ENCODE measurements around the gene MOV10. TPM values are rescaled to one million over a fixed set of nuclear protein-coding genes. Genes with fewer than 3 reads are reported as not detected.

The MOV10 gene
- total RNA-seq, 1 experiment from 2014 or later = 56.7 TPM

GRCh38 chr1:112698366-112699310 lies 24.2 kb downstream of the MOV10 start:
- no peak for DNase-seq (ENCODE audit: low read depth)

- no peak for DNase-seq (ENCODE audit: low read depth)
Measured at GRCh38 chr1:112699425-112700144, 25.1 kb downstream of the MOV10 start.

DNA sequence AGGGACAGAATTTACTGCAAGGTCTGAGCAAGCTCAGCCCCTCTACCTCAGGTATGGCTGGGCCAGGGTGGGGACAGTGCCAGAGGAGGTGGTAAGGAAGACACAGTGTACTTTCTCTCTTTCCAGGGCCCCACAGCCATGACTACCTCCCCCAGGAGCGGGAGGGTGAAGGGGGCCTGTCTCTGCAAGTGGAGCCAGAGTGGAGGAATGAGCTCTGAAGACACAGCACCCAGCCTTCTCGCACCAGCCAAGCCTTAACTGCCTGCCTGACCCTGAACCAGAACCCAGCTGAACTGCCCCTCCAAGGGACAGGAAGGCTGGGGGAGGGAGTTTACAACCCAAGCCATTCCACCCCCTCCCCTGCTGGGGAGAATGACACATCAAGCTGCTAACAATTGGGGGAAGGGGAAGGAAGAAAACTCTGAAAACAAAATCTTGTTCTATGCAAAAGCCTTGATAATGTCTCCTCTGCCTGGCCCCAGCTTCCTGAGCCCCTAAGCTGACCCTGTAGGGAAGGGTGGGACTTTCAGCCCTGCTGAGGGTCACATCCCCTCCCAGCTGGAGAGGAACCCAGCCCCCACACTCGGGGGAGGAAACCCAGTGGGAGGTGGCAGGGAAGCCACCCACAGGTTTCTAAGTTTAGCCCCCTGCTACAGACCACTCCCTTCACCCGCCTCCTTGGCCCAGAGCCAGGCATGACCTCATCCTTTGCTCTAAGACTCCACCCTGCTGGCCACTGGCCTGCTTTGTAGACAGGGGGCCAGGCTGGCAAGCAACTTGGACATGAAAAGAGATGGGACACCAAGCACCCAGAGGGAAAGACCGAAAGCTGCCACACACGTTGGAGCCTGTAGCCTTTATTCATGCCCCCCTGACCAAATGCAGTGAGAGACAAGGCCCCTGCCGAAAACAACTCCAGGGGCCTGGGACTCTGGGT lies 26.1 kb downstream of the MOV10 start:
- peak; percentile 93 for DNase-seq (ENCODE audit: low read depth)

DNA sequence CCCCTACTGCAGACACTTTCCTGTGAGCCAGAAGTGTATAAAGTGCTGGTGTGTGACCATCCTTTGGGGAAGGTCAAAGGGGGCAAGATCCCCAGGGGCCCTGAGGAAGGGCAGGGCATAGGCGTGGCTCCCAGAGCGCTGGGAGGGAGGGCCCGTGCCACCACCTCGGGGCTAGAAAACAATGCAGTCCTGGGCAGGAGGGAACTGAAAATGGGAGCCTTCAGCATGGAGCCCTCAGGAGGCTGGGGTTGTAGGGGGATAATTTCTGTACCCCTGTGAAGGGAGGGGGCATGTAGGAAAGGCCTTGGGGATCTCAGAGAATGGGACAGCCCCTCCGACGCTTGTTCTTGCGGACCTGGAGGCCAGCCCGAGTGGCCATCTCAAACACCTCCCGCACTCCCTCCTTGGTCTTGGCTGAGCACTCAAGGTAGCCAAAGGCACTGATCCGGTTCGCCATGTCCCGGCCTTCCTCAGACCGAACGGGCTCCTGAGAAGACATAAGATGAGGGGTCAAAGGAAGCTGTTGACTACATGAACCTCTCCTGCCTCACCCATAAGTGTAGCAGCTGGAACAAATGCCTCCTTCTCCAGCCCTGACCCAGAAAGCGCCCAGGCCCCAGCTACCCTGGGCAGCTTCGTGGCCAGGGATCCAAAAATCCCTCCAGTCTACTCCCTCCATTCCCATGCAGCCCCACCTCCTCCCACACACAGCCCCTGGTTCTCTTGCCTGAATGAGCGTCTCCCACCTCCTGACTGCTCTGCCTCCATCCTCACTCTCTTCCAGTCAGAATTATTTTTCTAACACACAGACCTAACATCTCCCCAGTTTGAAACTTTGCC lies 27.0 kb downstream of the MOV10 start:
- no peak for DNase-seq (ENCODE audit: low read depth)

DNA sequence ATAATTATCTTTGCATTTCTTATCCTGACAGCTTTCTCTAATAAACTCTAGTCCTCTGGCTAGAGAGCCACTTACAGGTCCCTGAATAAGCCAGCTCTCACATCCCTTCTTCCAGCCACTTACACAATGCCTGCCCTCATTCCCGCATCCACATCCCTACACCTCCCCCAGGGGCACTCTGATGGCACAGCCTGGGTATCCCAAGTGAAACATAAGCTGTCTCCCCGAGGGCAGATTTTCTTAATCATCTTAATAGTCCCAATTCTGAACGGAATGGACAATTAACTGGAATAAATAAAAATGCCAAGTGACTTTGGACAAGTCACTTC lies 27.6 kb downstream of the MOV10 start:
- no peak for DNase-seq (ENCODE audit: low read depth)

DNA sequence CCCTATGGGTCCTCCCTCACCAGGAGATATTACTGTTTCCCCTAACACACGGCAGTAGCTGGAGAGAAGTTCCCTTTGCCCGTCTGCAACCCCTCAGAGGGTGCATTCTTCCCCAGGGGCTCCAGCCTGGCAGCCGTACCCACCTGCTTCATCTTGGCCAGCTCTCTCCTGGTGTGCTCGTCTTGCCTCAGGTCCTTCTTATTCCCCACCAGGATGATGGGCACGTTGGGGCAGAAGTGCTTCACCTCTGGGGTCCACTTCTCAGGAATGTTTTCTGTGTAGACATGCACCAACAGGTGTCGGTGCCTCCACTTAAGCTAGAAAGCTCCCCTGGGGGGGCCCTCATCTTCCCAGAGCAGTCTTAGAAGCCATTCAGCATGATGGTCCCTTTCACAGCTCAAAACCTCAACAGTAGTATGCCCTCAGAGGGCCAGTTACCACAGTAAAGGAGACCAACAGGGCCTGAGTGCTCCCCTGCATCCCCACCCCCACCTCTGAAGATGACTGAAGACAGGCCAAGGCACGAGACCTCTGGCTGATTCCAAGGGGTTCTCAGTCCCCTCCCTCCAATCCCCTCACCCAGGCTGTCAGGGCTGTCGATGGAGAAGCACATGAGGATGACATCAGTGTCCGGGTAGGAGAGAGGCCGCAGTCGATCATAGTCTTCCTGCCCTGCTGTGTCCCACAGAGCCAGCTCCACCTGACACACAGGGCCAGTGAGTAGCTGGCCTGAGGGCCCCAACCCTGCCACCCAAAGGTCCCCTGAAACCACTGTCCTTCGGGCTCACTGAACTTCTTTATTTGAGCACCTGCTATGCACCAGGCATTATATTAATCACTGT lies 28.2 kb downstream of the MOV10 start:
- no peak for DNase-seq (ENCODE audit: low read depth)

DNA sequence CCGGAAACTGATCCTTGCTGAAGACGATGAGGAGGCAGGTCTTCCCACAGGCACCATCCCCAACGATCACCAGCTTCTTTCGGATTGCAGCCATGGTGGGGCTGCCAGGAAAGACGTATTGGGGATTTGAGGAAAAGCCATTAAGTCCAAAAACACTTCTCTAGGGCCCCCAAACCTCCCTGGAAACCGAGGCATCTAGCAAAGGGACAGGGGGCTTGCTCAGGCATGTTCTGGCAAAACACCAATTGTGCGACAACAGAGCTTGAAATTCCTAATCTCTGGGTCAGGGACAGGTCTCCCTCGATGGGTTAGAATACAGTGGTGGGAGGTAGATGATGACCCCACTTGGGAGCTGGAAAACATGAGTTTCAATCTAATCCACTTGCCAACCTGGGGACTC lies 29.2 kb downstream of the MOV10 start:
- no peak for DNase-seq (ENCODE audit: low read depth)

DNA sequence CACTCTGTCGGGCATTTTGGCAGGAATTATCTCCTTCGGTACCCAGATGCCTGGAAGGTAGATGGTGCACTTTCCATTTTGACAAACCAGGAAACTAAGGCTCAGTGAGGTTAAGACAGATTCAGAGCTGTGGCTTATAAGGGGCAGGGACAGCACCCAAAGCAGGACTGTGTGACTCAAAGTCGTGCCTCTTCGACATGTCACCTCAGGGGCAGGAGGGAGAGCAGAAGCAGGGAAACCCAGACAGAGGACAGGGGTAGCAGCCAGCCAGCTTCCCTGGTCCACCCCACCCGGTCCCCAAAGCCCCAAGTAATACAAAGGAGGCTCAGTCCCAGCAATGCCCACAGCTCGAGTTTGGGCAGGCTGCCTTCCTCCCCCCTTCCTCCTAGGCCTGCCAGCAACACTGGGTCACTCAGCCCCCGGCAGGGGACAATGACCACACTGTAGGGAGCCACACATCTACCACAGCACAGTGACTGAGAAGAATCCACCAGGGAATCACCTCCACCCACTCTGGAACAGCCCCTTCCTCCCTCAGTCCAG lies 30.0 kb downstream of the MOV10 start:
- no peak for DNase-seq (ENCODE audit: low read depth)

GRCh38 chr1:112704934-112705627 lies 30.6 kb downstream of the MOV10 start:
- peak; percentile 99 for DNase-seq (ENCODE audit: low read depth)

DNA sequence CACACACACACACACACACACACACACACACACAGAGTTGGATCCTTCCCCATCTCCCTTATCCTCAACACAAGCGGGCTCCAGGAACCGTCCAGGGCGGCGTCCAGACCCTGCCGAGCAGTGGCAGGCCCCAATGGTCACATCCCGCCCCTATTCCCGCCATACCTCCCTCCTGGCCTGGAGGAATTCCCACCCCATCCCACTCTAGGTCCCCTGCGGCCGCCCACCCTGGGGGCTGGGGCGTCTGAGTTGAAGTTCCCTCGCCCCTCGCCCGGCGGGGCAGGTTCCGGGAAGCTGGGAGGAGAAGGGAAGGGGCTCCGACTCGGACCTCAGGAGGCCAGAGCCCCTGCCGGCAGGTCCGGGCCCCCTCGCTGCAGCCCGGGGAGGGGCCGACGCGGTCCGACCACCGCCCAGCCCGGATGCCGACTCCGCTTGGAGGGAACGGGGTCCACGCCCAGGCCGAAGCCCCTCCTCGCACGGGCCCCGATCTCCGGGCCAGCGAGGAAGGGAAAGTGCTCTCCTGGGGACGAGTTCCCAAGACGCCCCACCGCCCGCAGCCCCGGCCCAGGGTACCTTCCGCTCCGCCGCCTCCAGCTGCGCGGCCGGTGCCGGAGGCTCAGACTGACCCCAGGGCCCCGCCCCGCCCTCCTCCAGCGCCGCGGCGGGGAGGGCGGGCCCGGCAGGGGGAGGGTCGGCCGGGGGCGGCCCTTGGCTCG lies 32.2 kb downstream of the MOV10 start, which contains the start of gene RHOC:
TSS of gene RHOC (minus strand) at position 623 of the 716 bp plus-strand sequence. CDS start 3,328 bp downstream, outside the sequence.
- peak; percentile 75 for DNase-seq (ENCODE audit: low read depth)

DNA sequence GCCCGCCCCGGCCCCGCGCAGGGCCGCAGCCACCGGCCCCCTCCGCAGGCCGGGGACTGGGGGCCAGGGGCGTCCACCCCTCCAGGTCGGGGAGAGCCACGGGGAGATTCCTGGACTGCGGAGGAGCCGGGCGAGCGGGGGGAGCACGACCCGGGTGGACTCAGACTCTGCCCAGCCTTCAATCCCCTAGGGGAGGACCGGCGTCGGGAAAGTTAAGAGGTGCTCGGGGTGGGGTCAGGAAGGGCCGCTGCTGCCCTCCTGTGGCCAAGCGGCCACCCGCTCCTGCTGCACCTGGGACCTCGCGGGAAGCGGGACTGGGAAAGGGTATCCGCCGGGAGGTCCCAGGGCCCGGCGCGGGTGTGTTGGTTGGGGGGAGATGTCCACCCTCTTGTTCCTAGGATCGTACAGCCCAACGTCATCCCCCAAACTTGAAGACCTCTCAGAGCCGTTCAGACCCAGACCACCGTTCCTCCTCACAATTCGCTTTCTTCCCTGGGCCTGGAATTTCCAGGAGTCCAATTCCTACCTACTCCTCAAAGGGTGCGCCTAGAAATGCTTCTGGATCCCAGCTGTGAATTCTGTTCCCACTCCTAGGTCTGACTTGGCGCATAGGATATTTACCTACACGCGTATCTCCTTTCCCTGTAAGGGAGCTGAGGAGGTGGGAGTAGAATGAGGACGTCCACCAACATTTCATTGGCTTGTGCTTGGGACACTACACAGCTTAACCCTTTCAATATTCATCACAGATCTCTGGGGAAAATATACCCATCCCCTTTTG lies 33.0 kb downstream of the MOV10 start:
- peak; percentile 88 for DNase-seq (ENCODE audit: low read depth)

GRCh38 chr1:112708002-112708448 lies 33.6 kb downstream of the MOV10 start:
- no peak for DNase-seq (ENCODE audit: low read depth)

GRCh38 chr1:112708489-112708888 lies 34.0 kb downstream of the MOV10 start:
- DNase-seq (ENCODE audit: low read depth) = no peak

- no peak for DNase-seq (ENCODE audit: low read depth)
Measured at GRCh38 chr1:112710159-112710558, 35.7 kb downstream of the MOV10 start.

DNA sequence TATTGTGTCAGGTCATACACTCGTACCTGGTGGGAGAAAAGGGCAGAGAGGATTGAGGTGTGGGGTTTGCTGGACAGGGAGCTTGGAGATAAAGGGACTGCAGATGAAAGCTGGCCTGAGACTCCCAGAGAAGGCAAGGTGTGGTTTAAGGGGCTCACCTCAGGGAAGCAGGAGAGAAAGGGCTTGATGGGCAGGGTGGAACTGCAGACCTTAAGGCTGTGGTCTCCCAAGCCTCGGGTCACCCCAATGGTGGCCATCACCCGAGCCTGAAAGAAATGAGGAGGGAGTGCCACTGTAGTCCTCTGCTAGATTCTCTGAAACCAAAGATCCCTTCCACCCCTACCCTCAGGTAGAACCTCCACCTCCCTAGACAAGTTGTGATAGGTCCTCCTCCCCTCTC lies 36.1 kb downstream of the MOV10 start:
- DNase-seq (ENCODE audit: low read depth) = no peak

GRCh38 chr1:112711041-112711440 lies 36.6 kb downstream of the MOV10 start:
- DNase-seq (ENCODE audit: low read depth) = no peak

- no peak for DNase-seq (ENCODE audit: low read depth)
Measured at GRCh38 chr1:112711670-112712069, 37.2 kb downstream of the MOV10 start.
